Neural progenitor cell (in vitro differentiated cells): ENCODE results near the gene ACO2. TPM values are rescaled to one million over a fixed set of nuclear protein-coding genes. Genes with fewer than 3 reads are reported as not detected.
A peak's percentile ranks its signal among the peaks of the same experiment; 100 is the strongest.

Experiments
- DNase-seq: peaks from one replicate; pipeline ENCODE4 v3.0.0-alpha.2; 2016; ENCODE audit warnings: low spot score
- H2AFZ ChIP-seq: fragments of 200-600 bp; sonication (generic); replicated peaks from 2 replicates; pipeline ENCODE4 v1.6.1; 2016; ENCODE audit warnings: antibody characterized with exemption
- H3F3A ChIP-seq: fragments of 200-600 bp; sonication (generic); 2 replicates; pipeline ENCODE4 v1.6.1; 2016; ENCODE audit warnings: antibody characterized with exemption, low read depth
- H3K27ac ChIP-seq: fragments of 200-600 bp; sonication (generic); 2 replicates; pipeline ENCODE4 v1.5.1; 2016; ENCODE audit warnings: mild to moderate bottlenecking
- H3K27me3 ChIP-seq: fragments of 200-600 bp; sonication (generic); 2 replicates; pipeline ENCODE4 v1.6.1; 2016; ENCODE audit warnings: mild to moderate bottlenecking, moderate library complexity
- H3K36me3 ChIP-seq: fragments of 200-600 bp; sonication (generic); 2 replicates; pipeline ENCODE4 v1.5.1; 2016
- H3K4me1 ChIP-seq: fragments of 200-600 bp; sonication (generic); 2 replicates; pipeline ENCODE4 v1.6.1; 2016; ENCODE audit warnings: mixed run types
- H3K4me2 ChIP-seq: fragments of 200-600 bp; sonication (generic); 2 replicates; pipeline ENCODE4 v1.6.1; 2016
- H3K4me3 ChIP-seq: fragments of 200-600 bp; sonication (generic); 2 replicates; pipeline ENCODE4 v1.5.1; 2016
- H3K79me2 ChIP-seq: fragments of 200-600 bp; sonication (generic); 2 replicates; pipeline ENCODE4 v1.6.1; 2016; ENCODE audit warnings: low read depth
- H3K9ac ChIP-seq: fragments of 200-600 bp; sonication (generic); 2 replicates; pipeline ENCODE4 v1.6.1; 2016
- H3K9me3 ChIP-seq: fragments of 200-600 bp; sonication (generic); 2 replicates; pipeline ENCODE4 v1.5.1; 2016; ENCODE audit warnings: low read depth
- H4K20me1 ChIP-seq: fragments of 200-600 bp; sonication (generic); 2 replicates; pipeline ENCODE4 v1.6.1; 2016; ENCODE audit warnings: low read depth
- H3K27ac Mint-ChIP-seq: 3 replicates; pipeline ENCODE4 v1.8.0; 2021; ENCODE audit warnings: mixed read lengths
- H3K27me3 Mint-ChIP-seq: 2 replicates; pipeline ENCODE4 v1.8.0; 2022; ENCODE audit warnings: low read depth, mild to moderate bottlenecking, inconsistent platforms, moderate library complexity, mixed read lengths; ENCODE audit not compliant: insufficient read depth
- H3K36me3 Mint-ChIP-seq: 3 replicates; pipeline ENCODE4 v1.8.0; 2021; ENCODE audit warnings: mixed read lengths
- H3K4me1 Mint-ChIP-seq: 3 replicates; pipeline ENCODE4 v1.8.0; 2021; ENCODE audit warnings: mixed read lengths
- H3K4me3 Mint-ChIP-seq: 3 replicates; pipeline ENCODE4 v1.8.0; 2021; ENCODE audit warnings: mild to moderate bottlenecking, moderate library complexity, mixed read lengths
- H3K9me3 Mint-ChIP-seq: 3 replicates; pipeline ENCODE4 v1.8.0; 2020; ENCODE audit warnings: mixed read lengths
- EZH2 ChIP-seq: fragments of 200-600 bp; sonication (generic); IDR thresholded peaks from 2 replicates; pipeline ENCODE4 v1.6.1; 2017; ENCODE audit warnings: antibody characterized with exemption, mild to moderate bottlenecking, moderate library complexity
- EZH2phosphoT487 ChIP-seq: fragments of 200-600 bp; sonication (generic); IDR thresholded peaks from 2 replicates; pipeline ENCODE4 v1.6.1; 2017; ENCODE audit warnings: antibody characterized with exemption
- total RNA-seq: library from RNA; depleted of rRNA; stranded (reverse); fragments of >200 nt; gene quantifications from 2 replicates; pipeline ENCODE4 v1.2.3, GENCODE V29; 2015; ENCODE audit warnings: low replicate concordance
- TF ChIP-seq, protein P1 (sequence below): fragments of 200-600 bp; sonication (generic); IDR thresholded peaks from 2 replicates; pipeline ENCODE4 v1.5.1; 2017; ENCODE audit warnings: antibody characterized with exemption, mild to moderate bottlenecking

The ACO2 gene
- total RNA-seq, 1 donor from 2014 or later: 36.6 TPM

GRCh38 chr22:41461901-41462300 lies 7.0 kb upstream of the ACO2 start:
- Histone ChIP-seq H3K4me2 (no peak overlapping the region), H2AFZ (no peak overlapping the region), H3K9me3 (no peaks in the 10 kb centered on the region), H3K4me1 (no peaks in the 10 kb centered on the region), H4K20me1 (no peaks in the 10 kb centered on the region), H3K27me3 (no peaks in the 10 kb centered on the region), H3K36me3 (peaks cover 15% of the 10 kb centered on the region), H3F3A (peaks cover 46% of the 10 kb centered on the region), H3K79me2 (peaks cover 31% of the 10 kb centered on the region), H3K4me3 (no peak overlapping the region), H3K9ac (no peak overlapping the region), H3K27ac (no peak overlapping the region)
- TF ChIP-seq EZH2phosphoT487 (no peak), EZH2 (no peak)
- TF ChIP-seq, protein P1, sequence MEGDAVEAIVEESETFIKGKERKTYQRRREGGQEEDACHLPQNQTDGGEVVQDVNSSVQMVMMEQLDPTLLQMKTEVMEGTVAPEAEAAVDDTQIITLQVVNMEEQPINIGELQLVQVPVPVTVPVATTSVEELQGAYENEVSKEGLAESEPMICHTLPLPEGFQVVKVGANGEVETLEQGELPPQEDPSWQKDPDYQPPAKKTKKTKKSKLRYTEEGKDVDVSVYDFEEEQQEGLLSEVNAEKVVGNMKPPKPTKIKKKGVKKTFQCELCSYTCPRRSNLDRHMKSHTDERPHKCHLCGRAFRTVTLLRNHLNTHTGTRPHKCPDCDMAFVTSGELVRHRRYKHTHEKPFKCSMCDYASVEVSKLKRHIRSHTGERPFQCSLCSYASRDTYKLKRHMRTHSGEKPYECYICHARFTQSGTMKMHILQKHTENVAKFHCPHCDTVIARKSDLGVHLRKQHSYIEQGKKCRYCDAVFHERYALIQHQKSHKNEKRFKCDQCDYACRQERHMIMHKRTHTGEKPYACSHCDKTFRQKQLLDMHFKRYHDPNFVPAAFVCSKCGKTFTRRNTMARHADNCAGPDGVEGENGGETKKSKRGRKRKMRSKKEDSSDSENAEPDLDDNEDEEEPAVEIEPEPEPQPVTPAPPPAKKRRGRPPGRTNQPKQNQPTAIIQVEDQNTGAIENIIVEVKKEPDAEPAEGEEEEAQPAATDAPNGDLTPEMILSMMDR: no peak
- Mint-ChIP-seq H3K4me3 (no peak overlapping the region), H3K4me1 (no peaks in the 10 kb centered on the region), H3K27ac (no peak overlapping the region), H3K9me3 (no peaks in the 10 kb centered on the region), H3K27me3 (no peaks in the 10 kb centered on the region), H3K36me3 (peaks cover 22% of the 10 kb centered on the region)
- DNase-seq: no peak

DNA sequence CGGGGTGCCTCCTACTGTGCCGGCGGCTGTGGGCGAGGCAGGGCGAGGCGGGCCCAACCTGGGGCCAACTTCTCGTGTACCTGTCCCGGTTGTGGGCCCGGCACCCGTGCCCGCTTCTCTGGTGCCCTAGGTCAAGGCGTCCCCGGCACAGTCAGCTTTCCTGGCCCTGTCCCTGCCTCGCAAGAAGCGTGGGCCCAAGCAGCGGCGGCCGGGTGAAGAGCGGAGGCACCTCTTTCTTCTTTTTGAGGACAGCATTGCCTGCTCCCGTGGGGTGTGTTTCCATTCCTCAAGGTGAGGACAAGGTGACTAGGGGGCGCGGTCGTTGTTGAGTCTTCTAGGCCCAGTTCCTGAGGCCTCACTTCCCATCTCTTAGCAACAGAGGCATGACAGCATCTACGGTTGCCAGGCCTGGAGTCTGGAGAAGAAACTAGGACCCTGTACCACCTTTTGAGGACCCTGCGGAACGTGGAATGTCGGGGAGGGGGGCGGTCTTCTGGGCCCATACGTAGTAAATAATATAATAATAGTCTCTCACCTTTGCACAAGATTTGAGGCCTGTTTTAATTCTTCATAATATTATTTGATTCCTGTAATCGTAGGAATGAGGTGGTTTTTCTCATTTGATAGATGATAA lies 418 bp downstream of the ACO2 start:
- Histone ChIP-seq H4K20me1 (peaks cover 4% of the 10 kb centered on the region), H3K4me1 (peaks cover 17% of the 10 kb centered on the region), H3K27me3 (no peaks in the 10 kb centered on the region), H3K79me2 (peaks cover 93% of the 10 kb centered on the region), H3F3A (peaks cover 38% of the 10 kb centered on the region), H3K9ac (peak overlapping the region; percentile 97), H3K36me3 (peaks cover 12% of the 10 kb centered on the region), H2AFZ (peak overlapping the region; percentile 99), H3K9me3 (no peaks in the 10 kb centered on the region), H3K27ac (peak overlapping the region; percentile 79), H3K4me3 (peak overlapping the region; percentile 96), H3K4me2 (peak overlapping the region; percentile 98)
- Mint-ChIP-seq H3K27ac (peak overlapping the region; percentile 76), H3K9me3 (no peaks in the 10 kb centered on the region), H3K36me3 (peaks cover 14% of the 10 kb centered on the region), H3K4me1 (peaks cover 32% of the 10 kb centered on the region), H3K27me3 (peaks cover 6% of the 10 kb centered on the region), H3K4me3 (peak overlapping the region; percentile 95)
- TF ChIP-seq EZH2phosphoT487: no peak
- TF ChIP-seq, protein P1: no peak
- TF ChIP-seq EZH2: no peak
- peak; percentile 55 for DNase-seq

DNA sequence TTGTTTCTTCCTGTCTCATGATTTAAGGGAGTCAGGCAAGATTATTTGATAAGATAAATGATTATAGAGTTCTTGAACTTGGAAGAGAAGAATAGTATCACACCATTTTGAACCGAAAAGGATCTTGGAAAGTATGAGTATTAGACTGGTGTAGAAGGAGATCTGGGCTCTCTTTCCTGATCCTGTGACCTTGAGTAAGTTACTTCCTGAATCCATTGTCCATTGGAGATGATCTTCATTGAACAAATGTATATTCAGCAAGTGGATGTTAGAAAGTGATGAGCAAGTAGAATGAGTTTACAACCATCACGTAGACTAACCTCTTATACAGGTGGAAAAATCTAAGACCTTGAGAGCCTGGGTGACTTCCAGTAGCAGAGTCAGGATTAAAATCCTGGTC lies 2.0 kb downstream of the ACO2 start:
- Histone ChIP-seq H3K4me1 (peaks cover 17% of the 10 kb centered on the region), H3K27me3 (no peaks in the 10 kb centered on the region), H3K36me3 (peaks cover 7% of the 10 kb centered on the region), H3K4me3 (no peak overlapping the region), H3K27ac (no peak overlapping the region), H3K9ac (no peak overlapping the region), H3F3A (peaks cover 30% of the 10 kb centered on the region), H3K4me2 (no peak overlapping the region), H3K79me2 (peaks cover 92% of the 10 kb centered on the region), H2AFZ (no peak overlapping the region), H3K9me3 (no peaks in the 10 kb centered on the region), H4K20me1 (peaks cover 4% of the 10 kb centered on the region)
- Mint-ChIP-seq H3K36me3 (peaks cover 10% of the 10 kb centered on the region), H3K4me3 (peak overlapping the region; percentile 95), H3K9me3 (no peaks in the 10 kb centered on the region), H3K4me1 (peaks cover 32% of the 10 kb centered on the region), H3K27me3 (peaks cover 6% of the 10 kb centered on the region), H3K27ac (no peak overlapping the region)
- TF ChIP-seq EZH2: no peak
- TF ChIP-seq, protein P1: no peak
- no peak for TF ChIP-seq EZH2phosphoT487
- DNase-seq: no peak
